NT2/D1 (cell line): ENCODE results near the gene CNTN6.

Experiments used
- SUZ12 ChIP-seq: IDR thresholded peaks from 2 replicates; pipeline ENCODE4 v1.6.1; 2011; ENCODE audit not compliant: insufficient read length, insufficient read depth; ENCODE audit errors: extremely low read depth
- YY1 ChIP-seq: IDR thresholded peaks from 2 replicates; pipeline ENCODE4 v1.6.1; 2011; ENCODE audit not compliant: insufficient read length, insufficient read depth
- ZNF274 ChIP-seq: IDR thresholded peaks from 2 replicates; pipeline ENCODE4 v1.6.1; 2011; ENCODE audit warnings: mild to moderate bottlenecking, low read depth, low read length

DNA sequence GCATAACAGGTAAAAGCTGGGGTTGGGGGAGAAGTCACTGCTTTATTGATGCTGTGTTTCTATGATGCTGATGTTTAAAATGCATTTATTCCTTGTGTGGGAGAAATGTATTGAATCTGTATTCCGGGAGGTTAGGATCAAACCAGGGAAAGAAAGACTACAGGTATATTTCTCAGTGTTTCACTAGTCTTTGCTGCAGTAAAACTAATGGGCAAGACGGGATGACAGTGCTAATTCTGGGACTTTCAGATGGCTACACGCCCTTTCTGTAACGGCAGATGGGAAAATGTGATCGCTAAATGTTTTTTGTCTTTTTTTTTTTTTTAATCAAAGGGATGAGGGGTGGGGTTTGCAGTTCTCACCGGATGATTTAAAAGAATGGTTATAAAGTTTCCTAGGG lies 393 bp downstream of the CNTN6 start:
- TF ChIP-seq ZNF274 (no peak), YY1 (no peak), SUZ12 (no peak)
